HG03457 (cell line): Measurements from ENCODE around the gene LRPPRC.

Experiments used
- ATAC-seq: cut with Tn5 transposase; IDR thresholded peaks from one replicate; pipeline ENCODE4 v1.9.1; 2021; ENCODE audit warnings: moderate number of reproducible peaks; ENCODE audit not compliant: unreplicated experiment

The LRPPRC gene

DNA sequence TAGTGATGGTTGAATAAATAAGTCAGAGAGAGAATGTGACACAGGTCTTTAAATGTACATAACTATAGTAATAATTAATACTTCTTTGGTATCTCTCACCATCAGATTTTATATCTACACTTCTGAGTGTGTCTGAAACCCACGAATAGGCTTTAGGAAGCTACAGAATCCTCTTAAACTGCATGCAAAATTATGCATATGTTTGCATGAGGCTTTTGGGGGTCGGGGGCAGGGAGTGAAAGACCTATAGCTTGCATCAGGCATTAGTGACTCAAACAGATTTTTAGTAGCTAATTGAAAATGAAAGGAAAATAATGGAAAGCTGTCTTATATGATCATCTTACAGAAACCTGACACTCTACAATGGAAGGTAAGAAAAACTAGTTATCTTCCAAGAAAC, 14.9 kb downstream of the LRPPRC start:
- ATAC-seq: no peak

DNA sequence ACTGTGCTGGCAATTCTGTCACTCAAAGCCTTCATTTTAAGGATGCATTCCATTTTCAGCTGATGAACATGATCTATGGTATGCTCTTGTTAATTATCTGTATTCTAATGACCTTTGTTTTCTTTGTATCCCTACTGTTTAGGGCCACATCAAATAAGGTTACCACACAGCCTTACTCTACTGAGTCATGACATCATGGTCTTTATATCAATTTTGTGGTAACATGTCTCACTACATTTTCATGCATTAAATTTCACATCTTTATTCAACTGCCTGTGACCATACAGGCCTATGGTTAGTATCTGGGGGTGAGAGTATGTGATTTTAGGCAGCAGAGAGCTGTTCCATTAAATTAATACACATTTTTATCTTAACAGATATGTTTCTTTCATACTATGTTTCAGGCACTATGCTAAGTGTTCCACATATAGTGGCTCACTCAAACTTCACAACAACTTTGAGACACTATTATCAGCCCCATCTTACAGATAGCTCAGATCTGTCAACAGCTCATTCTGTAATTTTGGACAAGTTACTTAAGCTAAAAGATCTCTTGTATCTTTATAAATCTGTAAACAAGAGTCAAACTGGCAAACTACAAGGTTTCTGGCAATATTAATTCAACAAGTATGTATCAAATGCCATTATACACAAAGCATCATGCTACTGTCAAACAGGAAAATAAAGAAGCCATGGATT, 18.0 kb downstream of the LRPPRC start:
- no peak for ATAC-seq

DNA sequence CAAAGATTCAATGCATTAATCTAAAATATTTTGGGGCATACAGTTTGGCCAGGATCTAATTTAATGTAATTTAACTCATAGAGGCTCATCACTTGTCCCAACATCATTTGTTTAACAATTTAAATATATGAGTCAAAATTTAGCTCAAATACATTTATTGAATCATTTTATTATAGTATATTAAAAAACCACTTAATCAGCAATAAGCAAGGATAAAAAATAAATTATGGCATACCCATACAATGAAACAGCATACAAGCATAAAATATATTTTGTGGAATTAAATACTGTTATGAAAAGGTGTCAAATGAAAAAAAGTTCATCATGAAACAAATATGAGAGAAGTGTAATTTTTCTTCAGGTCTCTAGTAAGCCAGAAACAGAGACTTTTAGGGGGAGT, 34.9 kb downstream of the LRPPRC start:
- ATAC-seq: no peak

DNA sequence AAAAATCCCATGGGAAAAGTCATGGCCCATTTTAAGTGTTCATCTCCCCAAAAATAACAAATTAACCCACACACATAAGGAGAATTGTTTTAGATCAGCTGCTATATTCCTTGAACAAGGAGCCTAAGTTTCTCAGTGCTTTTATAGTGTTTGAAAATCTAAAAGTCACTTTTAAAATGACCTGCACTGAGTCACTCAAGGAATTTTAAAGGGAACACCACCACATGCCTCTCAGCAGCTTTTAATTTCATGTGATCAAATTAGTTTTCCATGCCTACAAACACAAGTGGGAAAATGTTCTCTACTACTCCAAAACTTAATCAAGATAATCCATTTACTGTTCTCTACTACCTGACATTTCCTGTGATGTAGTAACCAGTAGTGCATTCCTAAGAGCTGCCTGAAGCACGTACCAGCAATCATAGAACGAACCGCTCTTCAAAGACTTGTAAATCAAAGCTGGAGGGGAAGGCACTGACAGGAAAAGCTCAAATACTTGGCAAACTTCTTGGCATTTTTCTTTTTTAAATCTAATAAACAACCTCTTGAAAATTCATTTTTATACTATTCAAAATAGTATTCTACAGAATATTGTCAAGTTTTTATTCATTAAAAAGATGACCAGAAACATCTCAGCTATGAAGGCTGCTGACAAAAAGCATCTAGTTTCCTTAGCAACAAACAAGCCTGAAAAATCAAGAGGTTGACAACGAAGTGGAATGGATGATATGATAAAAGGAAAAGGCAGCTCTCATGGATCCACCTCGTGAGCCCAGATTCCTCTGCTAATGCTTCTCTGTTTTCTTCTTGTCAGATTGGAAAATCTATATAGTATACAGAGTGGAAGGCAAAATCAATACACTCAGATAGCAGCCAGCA, 37.2 kb downstream of the LRPPRC start:
- no peak for ATAC-seq

DNA sequence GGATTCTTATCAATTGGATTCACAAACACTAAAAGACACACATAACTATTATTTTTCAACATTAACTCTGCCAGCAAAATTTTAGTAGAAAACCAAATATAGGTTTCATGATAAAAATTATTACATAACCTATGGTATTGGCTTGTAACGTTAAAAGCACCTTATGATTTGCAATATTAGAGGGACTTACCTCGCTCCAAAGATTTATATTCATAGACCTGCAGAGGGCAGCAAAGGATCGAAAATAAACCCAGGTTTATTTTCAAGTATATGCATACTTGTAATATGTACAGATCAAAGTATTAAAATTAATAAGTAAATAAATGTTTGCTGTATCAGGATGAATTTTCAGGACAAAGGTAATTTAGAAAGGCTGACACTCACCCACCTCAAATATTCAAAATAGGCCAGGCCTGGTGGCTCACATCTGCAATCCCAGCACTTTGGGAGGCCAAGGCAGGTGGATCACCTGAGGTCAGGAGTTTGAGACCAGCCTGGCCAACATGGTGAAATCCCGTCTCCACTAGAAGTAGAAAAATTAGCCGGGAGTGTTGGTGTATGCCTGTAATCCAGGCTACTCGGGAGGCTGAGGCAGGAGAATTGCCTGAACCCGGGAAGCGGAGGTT, 45.3 kb downstream of the LRPPRC start:
- no peak for ATAC-seq

DNA sequence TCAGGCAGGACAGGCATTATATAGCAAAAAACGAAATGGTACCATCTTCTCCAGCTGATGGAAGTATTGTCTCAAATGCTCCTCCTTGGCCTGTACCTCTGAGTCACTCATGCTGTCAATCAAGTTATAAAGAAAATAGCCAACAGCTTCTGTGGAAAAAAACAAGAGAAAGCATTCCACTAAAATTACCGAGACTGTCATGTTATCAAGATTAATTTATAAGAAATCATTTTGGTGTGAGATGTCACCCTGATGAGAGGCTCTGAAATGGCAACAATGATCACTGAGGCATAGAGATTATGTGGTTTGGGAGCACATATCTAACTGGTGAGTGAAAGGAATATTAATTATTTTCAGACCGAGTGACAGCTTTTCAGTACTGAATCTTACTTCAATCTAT, 47.4 kb downstream of the LRPPRC start:
- no peak for ATAC-seq

DNA sequence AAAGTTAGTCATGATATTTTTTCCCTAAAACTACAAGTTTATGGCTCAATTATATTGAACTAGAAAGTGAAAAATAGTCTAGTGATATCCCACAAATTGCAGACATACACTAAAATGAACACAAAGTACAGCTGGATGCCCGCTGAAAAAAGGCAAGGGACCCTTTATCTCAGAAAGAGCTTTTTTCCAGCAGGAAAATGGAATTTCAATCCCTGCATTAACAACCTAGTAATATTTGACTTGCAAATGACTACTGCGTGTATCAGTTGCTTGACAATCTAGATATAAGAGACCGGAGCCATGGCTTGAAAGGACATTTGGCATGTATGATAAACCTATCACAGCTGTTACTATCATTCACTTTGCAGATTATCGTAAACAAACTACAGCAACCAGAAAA, 49.1 kb downstream of the LRPPRC start:
- no peak for ATAC-seq

DNA sequence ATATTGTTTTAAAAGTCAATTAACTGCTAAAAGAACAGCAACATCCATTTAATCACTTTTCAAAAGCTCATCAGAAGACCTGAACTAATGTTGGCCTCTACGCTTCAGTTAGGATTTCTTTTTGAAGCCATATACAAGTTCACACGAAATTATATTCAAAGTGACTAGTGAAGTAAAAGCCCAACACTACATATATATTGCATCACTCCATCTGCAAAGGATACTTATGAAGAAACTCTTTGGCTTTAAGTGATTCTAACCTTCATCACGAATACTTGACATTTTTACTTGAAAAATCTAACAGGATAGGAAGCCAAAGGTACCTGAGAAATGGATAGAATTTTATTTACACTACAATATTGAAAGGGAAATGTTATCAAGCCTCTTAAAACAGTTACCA, 50.4 kb downstream of the LRPPRC start:
- no peak for ATAC-seq

DNA sequence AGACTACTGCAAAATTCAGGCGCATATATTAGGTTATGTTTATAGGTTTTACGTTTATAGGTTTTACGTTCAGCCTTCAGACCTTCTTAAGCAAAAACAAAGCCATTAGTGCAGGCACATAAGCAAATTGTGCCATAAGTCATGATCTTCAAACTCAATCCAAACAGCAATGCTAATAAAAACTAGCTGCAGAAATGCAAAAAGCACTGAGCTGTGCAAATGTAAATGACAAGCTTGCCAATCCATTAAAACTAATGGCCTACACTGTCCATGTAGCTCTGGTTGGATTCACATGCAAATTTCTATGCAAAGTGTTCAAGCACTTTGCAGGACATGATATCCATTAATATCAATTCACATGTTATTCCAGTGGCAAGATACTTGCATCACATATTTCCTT, 50.9 kb downstream of the LRPPRC start:
- ATAC-seq: no peak

DNA sequence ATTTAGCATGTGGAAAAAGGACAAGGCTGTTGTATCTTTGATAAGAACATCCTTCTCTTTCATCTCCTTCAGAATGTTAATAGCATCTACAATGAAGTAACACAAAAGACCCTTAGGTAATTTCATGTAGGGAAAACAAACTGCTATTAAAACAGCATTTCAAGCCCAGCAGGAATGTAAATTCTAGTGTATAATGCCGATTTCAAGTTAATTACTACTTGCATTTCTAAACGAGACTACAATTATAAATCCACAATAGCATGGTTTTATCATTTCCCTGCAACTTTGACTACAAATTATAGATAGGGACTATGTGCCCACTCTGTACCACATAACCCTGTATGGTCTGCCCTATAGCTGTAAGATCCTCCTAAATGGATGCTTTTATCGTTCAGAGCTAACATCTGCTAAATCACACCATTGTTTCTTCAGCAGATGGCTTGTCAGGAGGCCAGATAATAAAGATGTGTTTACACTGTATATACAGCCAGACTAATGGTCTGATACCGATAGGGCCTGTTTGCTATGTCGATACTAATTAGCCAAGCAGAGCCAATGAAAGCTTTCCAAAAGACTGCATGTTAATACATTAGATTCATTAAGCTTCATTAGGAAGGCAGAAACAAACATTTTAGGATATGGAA, 51.9 kb downstream of the LRPPRC start:
- no peak for ATAC-seq

DNA sequence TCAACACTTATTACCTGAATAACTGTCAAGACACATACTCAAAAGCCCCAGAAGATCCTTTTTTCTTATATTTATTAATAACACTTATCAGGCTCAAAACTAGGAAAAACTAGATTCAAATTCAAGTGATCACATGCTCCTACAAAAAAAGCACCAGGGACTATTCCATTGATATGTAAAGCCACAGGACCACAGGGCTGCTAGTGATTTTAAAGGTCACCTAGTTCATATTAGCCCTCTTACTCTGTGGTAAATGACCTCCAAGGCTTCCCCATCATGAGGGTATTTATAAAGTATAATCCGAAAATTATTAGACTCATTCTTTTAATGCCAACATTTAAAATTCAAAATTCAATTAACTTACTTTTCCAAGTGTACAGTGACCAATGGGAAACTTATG, 52.5 kb downstream of the LRPPRC start:
- ATAC-seq: no peak

DNA sequence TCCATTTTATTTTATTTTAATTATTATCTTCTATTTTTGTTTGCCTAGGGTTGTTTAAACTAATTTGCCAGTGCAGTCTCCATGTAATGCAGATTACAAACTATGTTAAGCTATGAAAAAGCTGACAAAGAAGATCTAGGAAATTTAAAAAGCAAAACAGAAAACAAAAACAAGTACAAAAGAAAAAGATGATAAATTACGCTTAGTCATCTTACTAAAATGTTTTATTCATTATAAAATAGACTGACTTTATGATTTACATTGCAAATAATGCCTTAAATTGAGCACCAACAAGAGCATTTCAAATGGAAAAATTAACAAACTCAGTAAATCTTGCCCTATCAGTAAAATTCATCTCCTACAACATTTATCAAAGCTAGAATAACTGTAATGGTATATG, 52.9 kb downstream of the LRPPRC start:
- no peak for ATAC-seq

DNA sequence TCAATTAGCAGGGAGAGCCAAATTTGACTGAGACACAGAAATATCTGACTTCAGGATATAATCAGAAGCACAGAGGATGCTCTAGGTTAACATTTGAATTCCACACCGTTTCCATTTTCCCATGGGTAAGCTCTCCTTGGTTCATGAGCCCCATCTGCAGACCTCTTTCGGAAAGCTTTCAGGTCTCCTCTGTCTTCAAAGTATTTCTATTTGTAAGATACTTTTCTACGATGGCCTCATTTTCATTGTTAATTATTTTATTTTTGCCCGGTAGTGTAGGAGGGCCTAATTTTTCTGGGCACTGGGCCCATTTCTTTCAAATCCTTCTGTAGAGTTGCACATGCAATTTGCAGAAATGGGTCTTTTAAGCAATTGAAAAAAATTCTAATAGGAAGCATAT, 53.8 kb downstream of the LRPPRC start:
- no peak for ATAC-seq

DNA sequence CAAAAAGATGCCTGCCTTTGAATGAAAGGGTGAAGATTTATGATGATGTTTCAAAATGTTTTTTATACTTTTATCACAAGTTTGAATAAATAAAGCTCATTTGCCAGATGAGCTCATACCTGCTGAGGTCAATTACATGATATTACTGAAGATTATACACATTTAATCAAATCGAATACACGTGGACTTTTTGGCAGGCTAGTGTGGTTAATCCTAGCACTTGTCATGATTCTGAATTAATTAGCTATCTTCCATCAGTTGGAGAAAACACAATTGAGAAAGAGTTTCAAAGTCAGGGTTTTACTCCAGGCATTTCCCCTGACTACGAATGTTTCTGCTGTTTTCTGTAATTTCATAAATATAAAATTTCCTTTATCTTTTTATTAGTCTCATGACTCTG, 54.4 kb downstream of the LRPPRC start:
- no peak for ATAC-seq

DNA sequence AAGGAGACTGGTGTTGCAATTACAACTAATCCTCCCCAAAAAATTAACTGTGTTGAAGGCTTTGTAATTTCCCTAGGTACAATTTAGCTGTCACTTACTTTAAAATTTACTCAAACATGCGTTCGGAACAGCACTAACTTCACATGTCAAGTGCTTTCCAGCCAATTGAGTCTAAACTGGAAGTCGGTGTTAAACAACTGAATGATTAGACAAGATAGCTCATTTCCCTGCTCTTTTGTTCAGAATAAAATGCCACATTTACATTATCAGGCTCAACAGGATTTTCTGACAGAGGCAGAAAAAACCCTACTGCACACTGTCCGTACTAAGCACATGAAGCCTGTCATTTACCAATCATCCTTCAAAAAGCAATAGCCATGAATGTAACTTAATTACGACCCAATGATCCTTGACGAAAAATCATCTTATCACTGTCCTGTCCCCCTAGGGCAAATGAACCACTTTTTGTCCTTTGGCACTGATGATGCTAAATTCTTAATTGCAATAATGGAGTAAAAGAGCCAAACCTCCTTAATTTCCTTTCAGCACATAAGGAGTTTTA, 56.0 kb downstream of the LRPPRC start:
- no peak for ATAC-seq

DNA sequence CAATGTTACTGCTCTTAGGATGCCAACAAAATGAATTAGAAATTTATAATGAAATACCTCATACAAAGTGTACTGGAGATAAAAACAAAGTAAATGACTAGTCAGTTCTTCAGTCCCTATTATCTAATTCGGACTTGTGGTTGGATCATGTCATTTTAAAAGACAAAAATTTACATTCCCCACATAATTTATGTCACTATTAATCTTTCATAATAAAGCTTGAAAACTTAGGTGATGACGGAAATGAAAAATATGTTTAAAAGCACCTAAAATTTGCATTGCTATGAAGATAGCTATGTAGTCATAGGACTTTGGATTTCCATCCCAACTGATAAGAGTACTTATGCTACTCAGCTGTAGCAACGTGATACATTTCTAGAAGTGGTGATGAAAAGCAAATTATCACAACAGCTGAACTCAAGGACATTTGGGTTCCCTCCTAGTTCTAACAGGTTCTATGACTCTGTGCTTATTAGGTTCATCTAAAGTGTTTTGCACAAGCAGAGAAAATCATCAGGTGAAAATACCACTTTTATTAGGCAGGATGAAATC, 58.4 kb downstream of the LRPPRC start:
- no peak for ATAC-seq

DNA sequence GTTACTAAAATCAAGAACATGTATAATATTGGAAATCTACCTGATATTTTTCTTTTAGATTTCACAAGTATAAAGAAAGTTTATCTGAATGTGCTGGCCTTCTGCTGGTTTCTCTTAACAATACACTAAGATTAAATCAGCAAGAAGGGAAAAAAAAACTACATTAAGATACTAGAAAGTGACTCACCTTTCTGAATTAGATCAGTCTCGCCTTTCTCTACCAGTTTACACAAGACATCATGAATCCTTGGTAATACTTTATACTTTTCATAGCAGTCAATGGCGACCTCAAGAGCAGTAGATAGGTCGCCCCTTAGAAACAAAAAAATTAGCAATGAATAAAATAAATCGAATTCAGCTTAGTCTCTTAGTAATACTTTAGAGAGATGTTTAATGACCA, 61.2 kb downstream of the LRPPRC start:
- no peak for ATAC-seq

DNA sequence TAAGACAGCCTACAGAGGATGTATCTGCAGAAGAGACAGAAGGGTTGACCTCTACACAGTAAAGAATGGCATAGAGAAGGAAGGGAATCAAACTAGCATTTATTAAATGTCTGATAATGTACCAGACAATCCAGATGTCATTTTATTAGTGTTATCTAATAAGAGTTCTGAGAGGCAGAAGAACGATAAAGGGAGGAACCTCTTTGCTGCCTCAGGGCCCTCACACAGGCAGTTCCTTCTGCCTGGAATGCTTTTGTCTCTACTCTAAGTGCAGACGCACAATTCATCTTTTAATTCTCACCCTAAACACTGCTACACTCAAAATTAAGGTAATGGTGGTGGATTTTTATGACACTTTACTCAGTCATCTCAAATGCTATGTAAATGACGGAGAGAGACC, 64.5 kb downstream of the LRPPRC start:
- ATAC-seq: no peak

DNA sequence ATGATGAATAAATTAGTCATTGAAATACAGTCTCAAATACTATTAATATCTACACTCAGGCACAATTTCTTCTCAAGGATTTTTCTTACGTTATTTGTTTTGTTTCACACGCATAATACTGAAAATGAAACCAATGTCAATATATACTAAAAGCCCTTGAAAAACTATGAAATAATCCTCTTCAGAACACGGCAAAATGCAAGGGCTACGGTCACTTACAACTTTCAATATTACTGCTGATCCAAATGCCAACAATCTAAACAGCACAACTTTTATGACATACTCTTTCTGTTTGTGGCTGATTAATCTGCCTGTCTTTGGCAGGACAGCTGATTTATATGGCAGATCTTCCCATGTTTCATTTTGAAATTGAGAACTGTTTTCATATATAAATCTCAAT, 68.3 kb downstream of the LRPPRC start:
- ATAC-seq: no peak

DNA sequence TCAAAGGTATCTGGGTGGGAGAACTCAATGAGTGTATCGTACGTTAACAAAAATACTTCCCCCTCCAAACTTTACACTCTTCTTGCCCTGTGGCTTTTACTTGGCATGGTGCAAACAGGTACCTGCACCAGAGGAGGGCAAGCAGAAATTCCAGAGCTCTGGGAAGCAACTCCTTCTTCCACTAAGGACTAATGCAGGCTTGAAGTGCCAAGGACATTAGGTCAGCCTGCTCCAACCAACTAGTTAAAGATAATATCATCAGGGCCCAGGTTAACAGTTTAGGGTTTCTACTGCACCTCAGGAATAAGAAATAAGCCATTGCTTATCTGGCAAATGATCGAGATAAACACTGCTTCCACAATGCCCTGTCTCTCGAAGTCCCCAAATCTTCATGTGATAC, 70.4 kb downstream of the LRPPRC start:
- no peak for ATAC-seq

DNA sequence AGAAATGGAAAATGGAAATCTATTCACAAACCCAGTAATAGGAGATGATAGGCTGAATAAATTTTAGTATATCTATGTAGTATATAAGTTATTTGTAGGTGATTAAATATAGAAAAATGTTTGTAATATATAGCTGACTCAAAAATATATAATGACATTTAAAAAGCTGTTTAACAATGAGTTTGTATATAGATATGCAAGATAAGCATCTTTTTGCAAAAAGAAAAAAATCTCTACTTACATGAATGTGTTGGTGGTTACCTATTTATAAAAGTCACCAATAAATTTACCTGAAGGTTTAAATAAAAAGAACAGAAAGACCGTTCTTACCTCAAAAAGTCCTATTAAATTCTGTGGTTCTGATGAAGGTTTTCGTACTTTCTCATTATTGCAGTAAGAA, 71.3 kb downstream of the LRPPRC start:
- ATAC-seq: no peak
